Stimulated activated CD4-positive, alpha-beta T cell treated with anti-CD3 and anti-CD28 coated beads, Interleukin-4, amount 100 ng/mL, for 1 hour (primary cell): ENCODE measurements around the gene NAXE.
A peak's percentile ranks its signal among the peaks of the same experiment; 100 is the strongest.
"Not testable (repeated sequence)": the region's sequence is repeated elsewhere in the genome, so short reads cannot be mapped to it uniquely, and the experiment has no call there.

Experiments used
- DNase-seq: peaks from one replicate; pipeline ENCODE4 v3.0.0-alpha.2; 2020

NAXE gene

DNA sequence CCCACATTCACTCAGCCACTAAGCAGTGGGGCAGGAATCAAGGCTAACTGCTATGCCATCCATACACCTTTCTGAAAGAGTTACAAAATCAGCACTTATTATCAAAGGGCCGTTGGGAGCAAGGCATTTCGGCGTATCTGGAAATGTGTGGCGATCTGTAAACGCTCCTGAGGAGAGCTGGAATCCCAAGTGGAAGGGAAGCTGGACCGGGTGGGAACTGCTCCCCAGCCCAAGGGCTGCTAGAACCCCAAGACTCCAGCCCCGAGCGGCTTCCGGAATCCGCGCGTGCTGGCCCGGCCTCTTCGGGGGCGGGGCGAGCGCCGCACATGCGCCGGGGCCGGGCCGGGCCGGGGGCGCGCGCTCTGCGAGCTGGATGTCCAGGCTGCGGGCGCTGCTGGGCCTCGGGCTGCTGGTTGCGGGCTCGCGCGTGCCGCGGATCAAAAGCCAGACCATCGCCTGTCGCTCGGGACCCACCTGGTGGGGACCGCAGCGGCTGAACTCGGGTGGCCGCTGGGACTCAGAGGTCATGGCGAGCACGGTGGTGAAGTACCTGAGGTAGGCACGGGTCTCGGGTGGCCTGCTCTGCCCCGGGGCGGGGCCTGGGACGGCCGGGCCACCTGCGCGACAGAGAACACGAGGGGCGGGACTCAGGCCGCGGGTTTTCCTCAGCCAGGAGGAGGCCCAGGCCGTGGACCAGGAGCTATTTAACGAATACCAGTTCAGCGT is at the start of gene NAXE:
Gene NAXE, plus strand, starts transcription at position 345 of the 726 bp plus-strand sequence. Its CDS starts 29 bp downstream, at position 374.
- peak; percentile 74 for DNase-seq

- DNase-seq, result no peak
Measured at GRCh38 chr1:156543066-156543465, 48.5 kb upstream of the NAXE start.

GRCh38 chr1:156544592-156545102 is 46.9 kb upstream of the NAXE start:
- DNase-seq, result no peak

GRCh38 chr1:156546267-156546666 is 45.3 kb upstream of the NAXE start:
- DNase-seq, result no peak

GRCh38 chr1:156547434-156547833 is 44.1 kb upstream of the NAXE start:
- DNase-seq, result no peak

GRCh38 chr1:156547982-156548381 is 43.6 kb upstream of the NAXE start:
- no peak for DNase-seq

GRCh38 chr1:156549390-156549789 is 42.2 kb upstream of the NAXE start:
- DNase-seq, result no peak

- DNase-seq, result no peak
Measured at GRCh38 chr1:156549831-156550230, 41.7 kb upstream of the NAXE start.

- no peak for DNase-seq
Measured at GRCh38 chr1:156550346-156550745, 41.2 kb upstream of the NAXE start.

DNA sequence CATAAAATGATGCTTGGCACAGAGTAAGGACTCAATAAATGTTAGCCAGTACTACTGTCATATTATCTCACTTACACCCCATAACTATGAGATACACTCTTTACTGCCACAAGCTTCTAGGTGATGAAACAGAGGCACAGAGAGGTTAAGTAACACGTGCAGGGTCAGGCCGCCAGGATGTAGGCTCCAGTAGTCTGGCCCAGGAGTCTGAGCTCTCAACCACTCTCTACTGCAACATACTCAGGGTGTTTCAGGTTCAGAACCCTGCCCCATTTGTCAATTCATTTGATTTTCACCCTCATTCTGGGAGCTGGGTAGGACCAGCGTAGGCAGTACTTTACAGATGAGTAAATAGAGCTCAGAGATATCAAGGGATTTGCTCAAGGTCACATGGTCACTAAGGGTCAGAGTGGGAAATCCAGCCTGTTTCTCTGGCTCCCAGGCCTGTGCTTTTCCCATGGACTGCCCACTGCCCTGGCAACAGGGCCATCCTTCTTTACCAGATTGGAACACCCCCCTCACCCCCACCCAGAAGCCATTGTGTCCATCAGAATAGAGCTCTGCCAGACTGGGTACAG is 40.4 kb upstream of the NAXE start:
- DNase-seq, result no peak

DNA sequence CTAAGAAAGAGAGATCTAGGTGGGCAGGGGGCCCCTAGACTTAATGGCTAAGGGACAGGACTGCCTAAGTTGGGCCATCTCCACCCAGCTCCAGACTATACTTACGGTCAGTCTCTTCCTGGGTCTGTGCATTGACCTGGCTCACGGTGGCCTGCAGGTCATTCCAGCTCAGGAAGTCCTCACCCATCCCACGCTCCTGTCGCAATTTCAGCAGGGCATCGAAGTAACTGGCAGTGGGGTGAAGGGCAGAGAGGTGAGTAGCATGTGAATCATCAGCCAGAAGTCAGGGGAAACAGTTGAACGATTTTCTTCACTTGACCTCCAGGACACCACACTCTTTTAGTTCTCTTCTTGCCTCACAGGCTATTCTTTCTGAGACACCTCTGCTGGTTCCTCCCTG is 39.7 kb upstream of the NAXE start:
- DNase-seq, result no peak

DNA sequence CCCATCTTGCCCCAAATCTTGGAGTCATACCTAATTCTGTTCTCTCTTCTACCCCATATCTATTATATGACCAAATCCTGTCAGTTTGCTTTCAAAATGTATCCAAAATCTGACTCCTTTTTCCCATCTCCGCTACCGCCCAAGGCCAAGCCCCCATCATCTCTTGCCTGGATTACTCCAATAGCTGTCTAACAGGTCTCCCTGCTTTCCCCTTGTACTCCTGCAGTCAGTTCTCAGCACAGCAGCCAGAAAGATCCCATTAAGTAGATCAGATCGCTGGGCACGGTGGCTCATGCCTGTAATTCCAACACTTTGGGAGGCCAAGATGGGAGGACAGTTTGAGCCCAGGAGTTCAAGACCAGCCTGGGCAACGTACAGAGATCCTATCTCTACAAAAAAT is 39.1 kb upstream of the NAXE start:
- no peak for DNase-seq

GRCh38 chr1:156552937-156553336 is 38.6 kb upstream of the NAXE start:
- DNase-seq, result not testable (repeated sequence)

GRCh38 chr1:156553860-156554485 is 37.6 kb upstream of the NAXE start:
- no peak for DNase-seq

GRCh38 chr1:156554971-156555370 is 36.6 kb upstream of the NAXE start:
- DNase-seq, result no peak

DNA sequence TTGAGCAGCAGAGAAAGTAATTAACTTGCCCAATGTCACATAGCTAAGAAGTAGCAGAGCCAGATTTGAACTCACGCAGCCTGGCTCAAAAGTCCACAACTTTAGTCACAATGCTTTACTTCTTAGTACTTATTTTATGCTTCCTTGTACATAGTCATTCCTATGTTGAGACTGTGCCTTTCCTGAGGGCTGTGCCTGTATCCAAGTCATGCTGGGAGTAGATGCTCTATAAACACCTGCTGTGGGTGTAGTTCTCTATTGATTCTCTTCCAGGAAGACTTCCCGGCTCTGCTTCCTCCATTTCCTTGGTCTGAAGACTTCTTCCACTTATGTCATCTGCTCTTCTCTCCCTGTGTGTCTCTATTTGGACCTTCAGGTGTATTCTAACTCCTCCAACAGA is 35.9 kb upstream of the NAXE start:
- no peak for DNase-seq

DNA sequence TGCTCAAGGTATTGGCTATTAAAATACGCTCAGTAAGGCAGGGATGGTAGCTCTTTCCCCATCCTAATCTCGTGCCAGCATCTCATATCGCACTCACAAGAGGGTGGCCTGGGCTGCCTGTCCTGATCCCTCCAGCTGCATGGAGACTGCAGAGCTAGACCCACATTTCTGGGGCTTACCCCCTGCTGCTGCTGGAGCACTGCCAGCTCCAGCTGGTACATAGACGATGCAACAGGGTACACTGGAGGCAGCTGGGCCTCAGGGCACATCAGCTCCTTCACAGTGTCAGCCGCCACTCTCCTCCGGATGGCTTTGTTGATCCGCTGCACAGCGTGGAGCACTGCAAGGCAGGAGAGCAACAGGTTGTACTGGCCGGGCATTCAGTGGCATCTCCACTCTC is 35.2 kb upstream of the NAXE start:
- DNase-seq, result no peak

- no peak for DNase-seq
Measured at GRCh38 chr1:156559086-156559796, 32.3 kb upstream of the NAXE start.

DNA sequence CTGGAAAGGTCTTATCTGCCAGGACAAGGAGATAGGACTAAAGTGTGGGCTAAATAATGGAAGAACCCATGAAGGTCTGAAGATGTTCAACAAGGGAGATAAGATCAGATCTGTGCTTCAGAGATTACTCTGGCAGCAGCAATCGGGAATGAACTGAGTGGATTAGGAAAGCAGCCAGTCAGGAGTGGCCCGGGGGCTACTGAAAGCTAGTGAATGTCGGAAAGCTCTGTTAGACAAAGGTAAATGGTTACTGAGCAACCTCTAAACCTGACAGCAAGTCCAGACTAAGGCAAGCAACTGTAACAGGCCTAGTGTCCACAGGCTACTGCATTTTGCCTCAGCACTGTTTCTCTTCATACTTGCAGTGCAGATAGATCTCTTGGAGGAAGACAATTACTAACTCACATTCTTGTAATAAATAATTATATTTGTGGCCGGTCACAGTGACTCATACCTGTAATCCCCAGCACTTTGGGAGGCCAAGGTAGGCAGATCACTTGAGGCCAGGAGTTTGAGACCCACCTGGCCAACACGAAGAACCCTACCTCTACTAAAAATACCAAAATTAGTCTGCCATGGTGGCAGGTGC is 31.7 kb upstream of the NAXE start:
- no peak for DNase-seq

DNA sequence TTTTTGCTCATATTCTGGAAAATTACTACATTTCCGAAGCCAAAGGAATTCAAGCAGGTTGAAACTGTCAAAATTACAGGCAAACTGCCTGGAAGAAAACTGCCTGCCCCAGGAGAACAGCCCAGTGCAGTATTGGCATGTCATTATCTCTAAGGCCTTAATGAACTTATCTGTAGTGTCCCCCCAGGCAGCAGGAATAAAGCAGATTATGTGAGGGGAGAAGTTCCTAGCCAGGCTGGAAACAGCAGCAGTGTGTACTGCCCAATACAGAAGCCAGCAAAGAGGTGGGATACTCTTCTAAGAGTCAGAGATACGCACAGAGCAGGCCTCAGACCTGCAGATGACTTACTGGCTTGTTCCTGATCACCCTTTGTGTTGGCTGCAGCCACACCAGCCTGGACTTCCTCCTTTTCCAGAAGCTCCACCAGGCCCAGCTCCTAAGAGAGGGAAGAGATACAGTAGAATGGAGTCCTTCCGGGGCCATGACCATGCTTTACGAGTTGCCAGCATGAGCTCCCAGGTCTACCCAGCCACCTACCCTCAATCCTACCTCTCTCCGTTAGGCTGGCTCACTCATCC is 30.9 kb upstream of the NAXE start:
- DNase-seq, result no peak

DNA sequence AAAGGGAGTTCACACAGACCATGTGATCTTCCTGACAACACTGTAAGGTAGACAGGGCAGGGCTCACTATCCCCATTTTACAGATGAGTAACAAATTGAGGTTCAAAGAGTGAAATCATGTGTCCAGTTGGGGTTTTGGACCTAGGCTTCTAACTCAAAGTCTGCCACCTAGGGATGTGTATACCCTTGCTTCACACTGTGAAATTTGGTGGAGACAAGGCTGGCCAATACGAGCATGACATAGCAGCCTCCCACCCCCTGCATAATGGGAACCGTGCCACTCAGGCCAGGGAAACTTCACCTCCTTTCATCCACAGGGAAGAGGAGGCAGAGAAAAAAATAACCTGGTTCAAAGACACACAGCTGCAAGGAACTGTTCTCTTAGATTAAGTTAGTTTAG is 26.1 kb upstream of the NAXE start:
- DNase-seq, result no peak

- DNase-seq, result no peak
Measured at GRCh38 chr1:156566436-156566835, 25.1 kb upstream of the NAXE start.
